ENCODE results near the gene GTF2IRD1. TPM values are rescaled to one million over a fixed set of nuclear protein-coding genes. Genes with fewer than 3 reads are reported as not detected.
A peak's percentile ranks its signal among the peaks of the same experiment; 100 is the strongest.

The GTF2IRD1 gene
- total and polyA plus RNA-seq, 2 of the 13 experiments (the other 11 are each of a cell fraction or from before 2014, with no cell fraction given), result 16.5 to 26.7 TPM

DNA sequence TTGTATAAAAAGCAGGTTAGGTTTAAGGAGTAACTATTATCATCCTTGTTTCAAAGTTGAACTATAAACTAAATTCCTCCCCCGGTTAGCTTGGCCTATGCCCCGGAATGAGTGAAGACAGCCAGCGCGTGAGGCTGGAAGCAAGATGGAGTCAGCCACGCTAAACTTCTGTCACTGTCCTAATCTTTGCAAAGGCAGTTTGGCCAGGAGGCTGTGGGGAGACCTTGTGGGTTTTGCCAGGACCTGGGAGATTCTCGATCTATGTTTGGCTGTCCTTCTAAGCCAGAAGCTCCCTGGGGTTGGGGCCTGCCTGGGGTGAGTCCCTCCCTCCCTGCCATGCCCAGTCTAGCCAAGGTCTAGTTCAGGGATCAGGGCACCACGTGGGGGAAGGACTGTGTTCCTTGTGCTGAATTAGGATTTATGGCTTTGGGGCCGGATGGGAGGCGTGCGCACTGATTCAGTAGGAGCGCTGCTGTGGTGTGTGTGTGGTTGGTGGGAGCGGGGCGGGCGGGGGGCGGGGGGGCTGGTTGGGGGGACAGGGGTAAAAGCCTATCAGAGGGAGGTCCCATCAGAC lies 871 bp upstream of the GTF2IRD1 start (continued):
- no peak for TF ChIP-seq ZNF605 (CRISPR knock-in tag; IDR thresholded peaks at IDR 0.05)
- TF ChIP-seq MTF1 (CRISPR knock-in tag; IDR thresholded peaks at IDR 0.05), result no peak
- TF ChIP-seq ZNF34 (CRISPR knock-in tag; IDR thresholded peaks at IDR 0.05; ENCODE audit: borderline replicate concordance), result no peak
- no peak for TF ChIP-seq FOXC1 (CRISPR knock-in tag; IDR thresholded peaks at IDR 0.05; ENCODE audit: borderline replicate concordance)
- TF ChIP-seq SRSF9 (IDR thresholded peaks at IDR 0.05; ENCODE audit: borderline replicate concordance, insufficient read depth, low read depth, low read length, poor library complexity, severe bottlenecking), result no peak
- TF ChIP-seq DPF2 (CRISPR knock-in tag; IDR thresholded peaks at IDR 0.05; ENCODE audit: borderline replicate concordance, low read depth), result no peak
- no peak for TF ChIP-seq KLF16 (CRISPR knock-in tag; IDR thresholded peaks at IDR 0.05)
- no peak for TF ChIP-seq U2AF1 (optimal IDR thresholded peaks at IDR 0.05; ENCODE audit: low read depth, low read length)
- TF ChIP-seq KDM2A (CRISPR knock-in tag; IDR thresholded peaks at IDR 0.05; ENCODE audit: borderline replicate concordance, low read depth), result no peak
- TF ChIP-seq U2AF2 (IDR thresholded peaks at IDR 0.05; ENCODE audit: low read depth, low read length), result no peak
- TF ChIP-seq MBD4 (IDR thresholded peaks at IDR 0.05; ENCODE audit: borderline replicate concordance, low read length), result no peak
- no peak for TF ChIP-seq ZNF207 (IDR thresholded peaks at IDR 0.05; ENCODE audit: borderline replicate concordance)
- no peak for TF ChIP-seq ARNT (IDR thresholded peaks at IDR 0.05)
- no peak for TF ChIP-seq KLF11 (CRISPR knock-in tag; IDR thresholded peaks at IDR 0.05)
- no peak for TF ChIP-seq ZNF282 (IDR thresholded peaks at IDR 0.05; ENCODE audit: partially characterized antibody)
- no peak; the same call in 1 of the 2 replicates for TF ChIP-seq HDAC1 (CRISPR knock-in tag; IDR thresholded peaks at IDR 0.05)
- TF ChIP-seq, protein P1, sequence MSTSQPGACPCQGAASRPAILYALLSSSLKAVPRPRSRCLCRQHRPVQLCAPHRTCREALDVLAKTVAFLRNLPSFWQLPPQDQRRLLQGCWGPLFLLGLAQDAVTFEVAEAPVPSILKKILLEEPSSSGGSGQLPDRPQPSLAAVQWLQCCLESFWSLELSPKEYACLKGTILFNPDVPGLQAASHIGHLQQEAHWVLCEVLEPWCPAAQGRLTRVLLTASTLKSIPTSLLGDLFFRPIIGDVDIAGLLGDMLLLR (CRISPR knock-in tag; IDR thresholded peaks at IDR 0.05), result 0 out of 2 replicates have a peak, but pooled peaks have one; percentile 4
- TF ChIP-seq RFXANK (CRISPR knock-in tag; IDR thresholded peaks at IDR 0.05), result no peak
- TF ChIP-seq CHD2 (IDR thresholded peaks at IDR 0.05; ENCODE audit: low read depth, low read length), result no peak
- no peak for TF ChIP-seq PHF20 (CRISPR knock-in tag; IDR thresholded peaks at IDR 0.05)
- TF ChIP-seq NR1H2 (CRISPR knock-in tag; IDR thresholded peaks at IDR 0.05; ENCODE audit: borderline replicate concordance, low read depth), result no peak
- TF ChIP-seq, protein P2, sequence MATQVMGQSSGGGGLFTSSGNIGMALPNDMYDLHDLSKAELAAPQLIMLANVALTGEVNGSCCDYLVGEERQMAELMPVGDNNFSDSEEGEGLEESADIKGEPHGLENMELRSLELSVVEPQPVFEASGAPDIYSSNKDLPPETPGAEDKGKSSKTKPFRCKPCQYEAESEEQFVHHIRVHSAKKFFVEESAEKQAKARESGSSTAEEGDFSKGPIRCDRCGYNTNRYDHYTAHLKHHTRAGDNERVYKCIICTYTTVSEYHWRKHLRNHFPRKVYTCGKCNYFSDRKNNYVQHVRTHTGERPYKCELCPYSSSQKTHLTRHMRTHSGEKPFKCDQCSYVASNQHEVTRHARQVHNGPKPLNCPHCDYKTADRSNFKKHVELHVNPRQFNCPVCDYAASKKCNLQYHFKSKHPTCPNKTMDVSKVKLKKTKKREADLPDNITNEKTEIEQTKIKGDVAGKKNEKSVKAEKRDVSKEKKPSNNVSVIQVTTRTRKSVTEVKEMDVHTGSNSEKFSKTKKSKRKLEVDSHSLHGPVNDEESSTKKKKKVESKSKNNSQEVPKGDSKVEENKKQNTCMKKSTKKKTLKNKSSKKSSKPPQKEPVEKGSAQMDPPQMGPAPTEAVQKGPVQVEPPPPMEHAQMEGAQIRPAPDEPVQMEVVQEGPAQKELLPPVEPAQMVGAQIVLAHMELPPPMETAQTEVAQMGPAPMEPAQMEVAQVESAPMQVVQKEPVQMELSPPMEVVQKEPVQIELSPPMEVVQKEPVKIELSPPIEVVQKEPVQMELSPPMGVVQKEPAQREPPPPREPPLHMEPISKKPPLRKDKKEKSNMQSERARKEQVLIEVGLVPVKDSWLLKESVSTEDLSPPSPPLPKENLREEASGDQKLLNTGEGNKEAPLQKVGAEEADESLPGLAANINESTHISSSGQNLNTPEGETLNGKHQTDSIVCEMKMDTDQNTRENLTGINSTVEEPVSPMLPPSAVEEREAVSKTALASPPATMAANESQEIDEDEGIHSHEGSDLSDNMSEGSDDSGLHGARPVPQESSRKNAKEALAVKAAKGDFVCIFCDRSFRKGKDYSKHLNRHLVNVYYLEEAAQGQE (IDR thresholded peaks at IDR 0.05; ENCODE audit: borderline replicate concordance in 1 of 2, low read depth in 1 of 2, low read length in 2 of 2), result no peak
- TF ChIP-seq ZBTB8A (CRISPR knock-in tag; IDR thresholded peaks at IDR 0.05; ENCODE audit: borderline replicate concordance, low read depth), result no peak
- TF ChIP-seq ZNF619 (CRISPR knock-in tag; IDR thresholded peaks at IDR 0.05), result no peak
- TF ChIP-seq SIN3B (IDR thresholded peaks at IDR 0.05; ENCODE audit: low read length), result no peak
- TF ChIP-seq SRSF4 (IDR thresholded peaks at IDR 0.05; ENCODE audit: low read depth, low read length, poor library complexity, severe bottlenecking), result no peak
- peak; percentile 17 for TF ChIP-seq TEAD3 (CRISPR knock-in tag; optimal IDR thresholded peaks at IDR 0.05; ENCODE audit: borderline replicate concordance)
- TF ChIP-seq CBFB (CRISPR knock-in tag; IDR thresholded peaks at IDR 0.05), result no peak
